Central memory CD8-positive, alpha-beta T cell (primary cell): ENCODE results near the gene CLIP4.
A peak's percentile ranks its signal among the peaks of the same experiment; 100 is the strongest.

Experiments
- ATAC-seq: fragments of 150-1000 bp; cut with Tn5 transposase; replicated peaks from 2 replicates; pipeline ENCODE4 v1.10.0; 2022; ENCODE audit warnings: mild to moderate bottlenecking, moderate FRiP score, moderate number of reproducible peaks; ENCODE audit not compliant: poor library complexity, severe bottlenecking; ENCODE audit errors: extremely low read depth
- DNase-seq, 2 donors: peaks; one replicate each; pipeline ENCODE4 v3.0.0; 2021; ENCODE audit warnings: low spot score in 2 of 2
- H3K27ac Mint-ChIP-seq: one replicate; pipeline ENCODE4 v1.8.0; 2022; ENCODE audit warnings: low read depth, mild to moderate bottlenecking, moderate library complexity, mixed read lengths
- H3K27me3 Mint-ChIP-seq: one replicate; pipeline ENCODE4 v1.8.0; 2022; ENCODE audit warnings: mixed read lengths
- H3K36me3 Mint-ChIP-seq: one replicate; pipeline ENCODE4 v1.8.0; 2022; ENCODE audit warnings: mild to moderate bottlenecking, moderate library complexity, mixed read lengths; ENCODE audit not compliant: insufficient read depth
- H3K4me1 Mint-ChIP-seq: one replicate; pipeline ENCODE4 v1.8.0; 2022; ENCODE audit warnings: mixed read lengths
- H3K4me3 Mint-ChIP-seq: one replicate; pipeline ENCODE4 v1.8.0; 2022; ENCODE audit warnings: mild to moderate bottlenecking, moderate library complexity, mixed read lengths
- H3K9me3 Mint-ChIP-seq: one replicate; pipeline ENCODE4 v1.8.0; 2022; ENCODE audit warnings: mixed read lengths

CLIP4 gene, protein sequence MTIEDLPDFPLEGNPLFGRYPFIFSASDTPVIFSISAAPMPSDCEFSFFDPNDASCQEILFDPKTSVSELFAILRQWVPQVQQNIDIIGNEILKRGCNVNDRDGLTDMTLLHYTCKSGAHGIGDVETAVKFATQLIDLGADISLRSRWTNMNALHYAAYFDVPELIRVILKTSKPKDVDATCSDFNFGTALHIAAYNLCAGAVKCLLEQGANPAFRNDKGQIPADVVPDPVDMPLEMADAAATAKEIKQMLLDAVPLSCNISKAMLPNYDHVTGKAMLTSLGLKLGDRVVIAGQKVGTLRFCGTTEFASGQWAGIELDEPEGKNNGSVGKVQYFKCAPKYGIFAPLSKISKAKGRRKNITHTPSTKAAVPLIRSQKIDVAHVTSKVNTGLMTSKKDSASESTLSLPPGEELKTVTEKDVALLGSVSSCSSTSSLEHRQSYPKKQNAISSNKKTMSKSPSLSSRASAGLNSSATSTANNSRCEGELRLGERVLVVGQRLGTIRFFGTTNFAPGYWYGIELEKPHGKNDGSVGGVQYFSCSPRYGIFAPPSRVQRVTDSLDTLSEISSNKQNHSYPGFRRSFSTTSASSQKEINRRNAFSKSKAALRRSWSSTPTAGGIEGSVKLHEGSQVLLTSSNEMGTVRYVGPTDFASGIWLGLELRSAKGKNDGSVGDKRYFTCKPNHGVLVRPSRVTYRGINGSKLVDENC

GRCh38 chr2:29114946-29115609 lies at the start of gene CLIP4:
Gene CLIP4, plus strand, starts transcription at chr2:29115415. Its CDS starts 5,974 bp downstream, at chr2:29121389.
- ATAC-seq (peak; percentile 74), DNase-seq (peak; percentile 43 to 64)

DNA sequence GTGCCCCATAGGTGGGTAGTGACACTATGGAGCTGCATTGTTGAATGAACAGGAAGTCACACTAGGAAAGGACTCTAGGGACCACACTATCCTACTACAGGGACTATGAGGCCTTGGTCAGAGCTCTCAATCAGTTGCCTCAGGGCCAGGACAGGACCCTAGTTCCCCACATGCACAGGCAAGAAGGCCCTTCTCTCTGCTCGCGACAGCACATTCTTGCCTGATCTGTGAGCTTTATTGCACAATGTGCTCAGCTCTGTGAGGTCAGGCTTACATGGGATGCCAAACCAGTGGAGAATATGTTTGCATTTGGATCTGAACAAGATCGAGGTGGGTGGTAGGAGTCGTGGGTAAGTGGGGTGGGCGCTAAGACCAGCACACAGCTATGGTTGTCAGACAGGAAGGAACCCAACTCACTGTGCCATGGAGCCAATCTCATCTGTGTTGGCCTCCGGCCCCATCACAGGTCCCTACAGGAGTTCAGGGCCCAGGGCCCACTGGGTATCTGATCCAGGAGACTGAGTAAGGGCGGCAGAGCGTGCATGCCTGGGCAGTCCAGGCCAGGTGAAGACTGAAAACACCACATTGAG lies 48.8 kb upstream of the CLIP4 start:
- DNase-seq (no peak), ATAC-seq (no peak)
- H3K27ac Mint-ChIP-seq: no peak overlapping the region
- no peaks in the 10 kb centered on the region for H3K27me3 Mint-ChIP-seq
- H3K36me3 Mint-ChIP-seq: no peaks in the 10 kb centered on the region
- no peak overlapping the region for H3K4me3 Mint-ChIP-seq
- no peaks in the 10 kb centered on the region for H3K9me3 Mint-ChIP-seq
- H3K4me1 Mint-ChIP-seq: no peaks in the 10 kb centered on the region

More at GRCh38 chr2:29114946-29115609, at the start of gene CLIP4:
- peaks cover 54% of the 10 kb centered on the region for H3K4me1 Mint-ChIP-seq
- peak within 1 kb of the TSS; percentile 96 for H3K27ac Mint-ChIP-seq
- H3K9me3 Mint-ChIP-seq: no peaks in the 10 kb centered on the region
- no peaks in the 10 kb centered on the region for H3K27me3 Mint-ChIP-seq
- H3K36me3 Mint-ChIP-seq: peaks cover 13% of the 10 kb centered on the region
- H3K4me3 Mint-ChIP-seq: peak within 1 kb of the TSS; percentile 95

DNA sequence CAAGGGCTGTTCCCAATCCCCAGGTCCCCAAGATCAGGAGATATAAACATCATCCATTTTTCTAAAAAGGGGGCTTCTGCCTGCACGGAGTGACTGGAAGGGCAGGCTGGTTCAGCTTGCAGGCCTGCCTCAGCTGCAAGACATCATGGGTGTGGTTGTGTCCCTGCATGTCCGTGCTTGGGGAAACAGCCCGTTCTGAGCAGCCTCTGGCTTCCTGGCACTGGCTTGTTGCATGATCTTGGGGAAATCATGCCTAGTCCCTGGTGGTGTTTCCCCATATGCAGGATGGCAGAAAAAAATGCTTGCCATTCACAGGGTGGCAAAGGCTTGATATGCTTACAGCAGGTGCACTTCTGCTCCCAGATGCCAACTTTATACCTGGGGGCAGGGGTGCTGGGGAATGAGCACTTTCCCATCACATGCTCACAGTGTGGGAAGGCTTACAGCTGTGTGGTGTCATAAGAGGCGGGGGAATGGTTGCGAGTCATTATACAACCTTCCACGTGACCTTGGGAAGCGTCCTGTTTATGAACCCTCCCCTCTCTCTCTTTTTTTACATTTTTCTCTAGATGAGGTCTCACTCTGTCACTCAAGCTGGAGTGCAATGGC lies 48.1 kb upstream of the CLIP4 start:
- Mint-ChIP-seq H3K27ac (no peak overlapping the region), H3K27me3 (no peaks in the 10 kb centered on the region), H3K4me1 (no peaks in the 10 kb centered on the region), H3K36me3 (no peaks in the 10 kb centered on the region), H3K4me3 (no peak overlapping the region), H3K9me3 (no peaks in the 10 kb centered on the region)
- no peak for DNase-seq
- ATAC-seq: no peak

DNA sequence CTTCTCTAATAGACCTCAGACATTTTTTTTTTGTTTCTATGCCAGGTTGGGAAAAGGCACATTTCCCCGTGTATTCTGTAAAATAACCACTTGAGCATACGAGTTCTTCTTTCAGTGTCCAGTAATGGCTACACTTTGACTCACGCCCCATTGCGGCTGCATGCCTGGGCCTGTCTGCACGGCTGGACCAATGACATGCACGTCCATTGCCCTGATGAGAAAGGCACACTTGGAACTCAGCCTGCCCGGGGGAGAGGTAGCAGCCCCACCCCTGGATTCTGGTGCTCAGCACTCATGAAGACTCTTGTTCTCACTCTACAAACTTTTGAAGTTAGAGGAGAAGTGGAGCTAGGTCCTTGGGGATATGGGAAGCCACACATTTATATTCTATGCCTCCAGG lies 46.7 kb upstream of the CLIP4 start:
- H3K4me1 Mint-ChIP-seq: no peaks in the 10 kb centered on the region
- no peaks in the 10 kb centered on the region for H3K27me3 Mint-ChIP-seq
- ATAC-seq (no peak), DNase-seq (no peak)
- H3K36me3 Mint-ChIP-seq: no peaks in the 10 kb centered on the region
- H3K4me3 Mint-ChIP-seq: no peak overlapping the region
- no peak overlapping the region for H3K27ac Mint-ChIP-seq
- H3K9me3 Mint-ChIP-seq: no peaks in the 10 kb centered on the region

GRCh38 chr2:29070526-29070925 lies 44.7 kb upstream of the CLIP4 start:
- no peaks in the 10 kb centered on the region for H3K9me3 Mint-ChIP-seq
- H3K36me3 Mint-ChIP-seq: no peaks in the 10 kb centered on the region
- no peak overlapping the region for H3K4me3 Mint-ChIP-seq
- DNase-seq: no peak
- no peak overlapping the region for H3K27ac Mint-ChIP-seq
- no peaks in the 10 kb centered on the region for H3K4me1 Mint-ChIP-seq
- ATAC-seq: no peak
- no peaks in the 10 kb centered on the region for H3K27me3 Mint-ChIP-seq

DNA sequence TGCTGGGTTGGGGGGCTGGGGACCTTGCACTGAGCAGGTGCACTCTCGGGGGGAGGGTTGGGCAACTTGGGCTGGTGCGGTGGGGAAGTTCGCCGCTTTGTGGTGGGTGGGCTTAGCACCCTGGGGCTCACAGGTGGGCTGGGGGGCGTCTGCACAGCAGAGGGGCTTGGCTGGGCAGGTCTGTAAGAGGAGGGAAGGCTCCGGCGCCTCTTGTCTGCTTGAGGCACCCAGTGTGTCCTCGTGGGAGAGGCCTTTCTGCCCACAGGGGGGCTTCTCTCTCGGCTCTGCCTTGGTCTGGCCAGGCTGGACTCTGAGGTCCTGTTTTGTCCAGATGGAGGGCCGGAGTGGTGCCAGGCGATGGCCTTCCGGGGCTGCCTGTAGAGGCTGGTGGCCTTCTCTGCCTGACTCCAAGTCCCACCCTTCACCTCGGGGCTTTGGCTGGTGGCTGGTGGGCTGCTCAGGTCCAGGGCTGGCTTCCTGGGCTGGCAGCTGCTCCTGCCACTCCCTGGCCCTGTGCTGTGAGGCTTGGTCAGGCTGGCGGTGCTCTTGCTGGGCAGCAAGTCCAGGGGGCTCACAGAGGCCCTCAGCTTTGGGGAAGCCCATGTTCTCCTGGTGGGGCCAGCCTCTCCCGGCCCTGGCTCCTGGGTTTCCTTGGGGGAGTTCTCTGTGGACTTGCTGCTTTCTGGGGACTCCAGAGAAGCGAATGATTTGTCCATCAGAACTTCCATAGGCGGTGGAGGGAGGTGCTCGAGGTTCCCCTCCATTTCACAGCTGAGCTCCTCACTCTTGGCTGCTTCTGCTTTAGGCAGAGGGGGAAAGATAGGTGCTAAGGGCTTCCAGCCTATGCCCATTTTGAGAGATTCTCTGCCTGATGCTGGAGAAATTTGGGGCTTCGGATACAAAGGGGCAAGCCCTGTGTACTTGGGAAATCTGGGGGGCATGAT lies 43.9 kb upstream of the CLIP4 start:
- H3K27ac Mint-ChIP-seq: no peak overlapping the region
- DNase-seq (no peak), ATAC-seq (no peak)
- no peaks in the 10 kb centered on the region for H3K27me3 Mint-ChIP-seq
- H3K9me3 Mint-ChIP-seq: no peaks in the 10 kb centered on the region
- no peaks in the 10 kb centered on the region for H3K4me1 Mint-ChIP-seq
- no peak overlapping the region for H3K4me3 Mint-ChIP-seq
- H3K36me3 Mint-ChIP-seq: no peaks in the 10 kb centered on the region

DNA sequence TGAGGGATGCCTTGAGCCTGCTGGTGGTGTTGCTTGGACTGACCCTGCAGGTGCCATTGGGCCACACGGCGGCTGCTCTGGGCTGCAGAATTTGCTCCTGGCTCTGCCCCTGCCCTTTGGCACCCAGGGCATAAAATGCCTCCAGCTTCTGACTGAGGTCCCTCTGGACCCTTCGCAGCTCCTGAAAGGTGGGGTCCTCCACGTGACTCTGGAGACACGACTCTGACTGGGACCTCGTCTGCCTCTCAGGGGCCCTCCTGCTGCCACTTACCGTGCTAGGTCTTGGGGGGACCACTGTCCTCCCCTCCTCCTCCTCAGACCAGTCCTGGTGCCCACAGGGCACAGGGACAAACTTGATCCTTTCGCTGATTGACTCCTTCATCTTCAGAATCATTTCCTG lies 43.0 kb upstream of the CLIP4 start:
- Mint-ChIP-seq H3K9me3 (no peaks in the 10 kb centered on the region), H3K27me3 (no peaks in the 10 kb centered on the region), H3K4me1 (no peaks in the 10 kb centered on the region), H3K36me3 (no peaks in the 10 kb centered on the region), H3K4me3 (no peak overlapping the region), H3K27ac (no peak overlapping the region)
- ATAC-seq (no peak), DNase-seq (no peak)

DNA sequence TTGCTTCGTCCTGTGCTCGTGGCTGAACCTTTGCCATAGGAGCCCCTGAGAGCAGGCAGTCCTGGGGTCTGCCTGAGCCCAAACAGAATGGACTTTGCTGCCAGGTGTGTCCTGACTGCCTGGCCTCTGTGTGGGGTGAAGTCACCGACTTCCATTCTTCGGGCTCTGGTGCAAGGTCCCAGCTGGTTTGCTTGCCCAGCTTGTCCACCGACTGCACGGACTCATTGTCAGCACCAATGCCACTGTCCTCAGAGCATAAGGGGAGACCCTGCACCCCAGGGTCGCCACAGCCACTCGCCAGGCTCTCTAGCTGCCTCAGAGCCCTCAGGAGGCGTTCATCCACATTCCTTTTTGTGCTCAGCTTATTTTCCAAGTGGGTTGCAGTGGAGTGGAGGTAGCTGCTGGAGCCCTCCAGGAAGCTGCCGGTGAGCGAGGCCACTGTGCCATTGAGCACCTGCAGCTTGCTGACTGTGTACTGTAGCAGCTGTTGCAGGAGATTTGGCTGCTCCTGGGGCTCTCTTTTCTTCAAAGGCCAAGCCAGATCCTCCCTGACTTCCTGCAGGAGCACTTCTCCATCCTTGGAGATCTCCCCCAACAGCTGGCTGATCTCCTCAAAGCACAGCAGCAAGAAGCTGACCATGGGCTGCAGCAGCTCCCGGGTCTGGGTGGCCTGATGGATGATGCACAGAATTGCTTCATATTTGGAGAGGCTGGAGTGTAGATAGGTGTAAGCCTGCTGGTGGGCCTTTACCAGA lies 42.1 kb upstream of the CLIP4 start:
- DNase-seq: no peak

DNA sequence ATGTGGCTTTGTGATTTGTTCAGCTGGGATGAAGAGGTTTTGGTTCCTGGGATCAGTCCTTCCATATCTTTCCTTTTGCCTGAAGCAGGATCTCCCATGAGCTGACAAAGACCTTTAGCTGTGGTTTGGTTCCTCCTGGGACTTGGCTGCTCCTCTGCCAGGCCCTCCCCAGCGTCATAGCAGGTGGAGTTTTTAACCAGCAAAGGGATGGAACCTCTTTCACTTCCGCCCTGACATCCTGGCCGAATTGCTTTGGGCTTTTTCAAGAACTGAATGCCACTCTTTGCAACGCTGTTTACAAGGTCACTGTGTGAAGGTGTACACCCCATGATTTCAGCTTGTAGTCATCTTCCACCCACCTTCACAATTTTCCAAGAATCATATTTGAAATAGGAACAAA lies 41.3 kb upstream of the CLIP4 start:
- DNase-seq (no peak), ATAC-seq (no peak)
- H3K4me1 Mint-ChIP-seq: no peaks in the 10 kb centered on the region
- no peaks in the 10 kb centered on the region for H3K27me3 Mint-ChIP-seq
- no peak overlapping the region for H3K4me3 Mint-ChIP-seq
- no peaks in the 10 kb centered on the region for H3K36me3 Mint-ChIP-seq
- H3K9me3 Mint-ChIP-seq: no peaks in the 10 kb centered on the region
- no peak overlapping the region for H3K27ac Mint-ChIP-seq

More for the DNA sequence above, 42.1 kb upstream of the CLIP4 start:
- Mint-ChIP-seq H3K27me3 (no peaks in the 10 kb centered on the region), H3K27ac (no peak overlapping the region), H3K4me3 (no peak overlapping the region), H3K36me3 (no peaks in the 10 kb centered on the region), H3K9me3 (no peaks in the 10 kb centered on the region), H3K4me1 (no peaks in the 10 kb centered on the region)
- no peak for ATAC-seq

DNA sequence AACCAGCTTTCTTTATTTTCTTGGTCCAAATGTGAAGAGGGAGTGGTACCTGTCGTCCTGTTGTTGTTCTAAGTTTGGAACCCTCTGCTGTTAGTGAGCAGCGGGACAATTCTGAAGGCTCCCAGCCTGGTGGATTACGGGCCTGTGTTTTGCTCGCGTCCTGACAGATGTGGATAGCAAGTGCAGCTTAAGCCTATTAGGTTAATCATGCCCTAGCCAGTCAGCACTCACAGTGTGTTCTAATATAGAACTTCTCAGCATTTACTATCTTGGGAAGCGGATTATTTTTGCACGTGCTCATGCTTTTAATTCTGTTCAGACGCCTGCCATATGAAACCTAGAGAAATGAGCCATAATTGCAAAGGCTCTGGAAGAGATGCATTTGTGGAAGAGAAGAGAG lies 40.8 kb upstream of the CLIP4 start, which contains the start of gene PCARE:
TSS of gene PCARE (minus strand) at position 113 of the 400 bp plus-strand sequence. CDS start 262 bp downstream, outside the sequence.
- DNase-seq (no peak), ATAC-seq (no peak)
- H3K27me3 Mint-ChIP-seq: no peaks in the 10 kb centered on the region
- H3K4me3 Mint-ChIP-seq: no peak within 1 kb of the TSS
- no peak within 1 kb of the TSS for H3K27ac Mint-ChIP-seq
- H3K4me1 Mint-ChIP-seq: no peaks in the 10 kb centered on the region
- peaks cover 1% of the 10 kb centered on the region for H3K36me3 Mint-ChIP-seq
- no peaks in the 10 kb centered on the region for H3K9me3 Mint-ChIP-seq
